Right lobe of liver (tissue), 6 donors: ENCODE results near the gene NR5A2. TPM values are rescaled to one million over a fixed set of nuclear protein-coding genes. Genes with fewer than 3 reads are reported as not detected.
A peak's percentile ranks its signal among the peaks of the same experiment; 100 is the strongest.
"Not testable (repeated sequence)": the region's sequence is repeated elsewhere in the genome, so short reads cannot be mapped to it uniquely, and the experiment has no call there.

ENCODE experiments used
- ATAC-seq, 4 donors: fragments of 200-7000 bp; cut with Tn5 transposase; one replicate each; pipeline ENCODE4 v1.9.1; 2020; ENCODE audit warnings: mild to moderate bottlenecking in 4 of 4, moderate library complexity in 4 of 4
- DNase-seq, 3 donors: peaks; one replicate each; pipeline ENCODE4 v3.0.0-alpha.2; 2020
- H3K27ac ChIP-seq, 3 donors: fragments of 200-600 bp; one replicate each; pipeline ENCODE4 v1.8.0; 2022
- H3K27me3 ChIP-seq, 2 donors: fragments of 200-600 bp; one replicate each; pipeline ENCODE4 v1.8.0; 2022
- H3K36me3 ChIP-seq, 4 donors: fragments of 200-600 bp; sonication (generic) in 1 of 4; one replicate each; pipeline versions ENCODE4 v1.5.1 to v1.8.0; 2017 to 2022; ENCODE audit warnings: control low read depth in 1 of 4
- H3K4me1 ChIP-seq, 4 donors: fragments of 200-600 bp; sonication (generic) in 1 of 4; one replicate each; pipeline versions ENCODE4 v1.5.1 to v1.8.0; 2017 to 2022; ENCODE audit warnings: control low read depth in 1 of 4
- H3K4me3 ChIP-seq, 3 donors: fragments of 200-600 bp; one replicate each; pipeline ENCODE4 v1.8.0; 2022
- H3K9me3 ChIP-seq, 4 donors: fragments of 200-600 bp; sonication (generic) in 1 of 4; one replicate each; pipeline versions ENCODE4 v1.5.1 to v1.8.0; 2017 to 2022; ENCODE audit warnings: control low read depth in 1 of 4
- CTCF ChIP-seq, 4 donors: fragments of 200-600 bp in 3 of 4; fragments of 450-650 bp in 1 of 4; IDR thresholded peaks; one replicate each; pipeline versions ENCODE4 v1.5.1 to v1.8.0; 2016 to 2022; ENCODE audit warnings: antibody characterized with exemption in 4 of 4, mild to moderate bottlenecking in 2 of 4
- POLR2A ChIP-seq: fragments of 450-650 bp; IDR thresholded peaks from one replicate; pipeline ENCODE4 v1.6.1; 2017; ENCODE audit warnings: antibody characterized with exemption, mild to moderate bottlenecking
- WGBS: methylation state at CpG from one replicate; pipeline ENCODE4 v1.1.6; 2018; ENCODE audit warnings: low coverage, low lambda C conversion rate; ENCODE audit not compliant: insufficient coverage; ENCODE audit errors: missing lambda C conversion rate; 5-methylcytosine and 5-hydroxymethylcytosine counted together
- intact Hi-C, 2 donors: fragments of 100-400 bp; cut with DNase I; formaldehyde crosslinking; loops; one replicate each; pipeline versions ENCODE4 v1.11.2 to v1.14.1; 2022
- total RNA-seq, 6 experiments: library from RNA; depleted of rRNA in 2 of 6; stranded (reverse); fragments of >200 nt in 2 of 6; fragmentation: NEBNext Ultra II Directional in 3 of 6; extraction: Animal tissue kit (Norgen Biotek cat#: 25700) in 3 of 6; gene quantifications; one replicate each; pipeline versions ENCODE4 v1.1.0 to v1.2.4, GENCODE V29; 2016 to 2023
- donor health status: DM: no; HTN: yes; CAD: no.
- donor health status: DM: no; HTN: no; CAD: no.
- donor health status: DM: no; HTN: no; CAD: no.
- donor health status: DM: no; HTN: yes; CAD: no.
- donor health status: DM: no; HTN: yes; CAD: no.

The NR5A2 gene
- total RNA-seq, 6 experiments from 2014 or later: 20.4 to 35.0 (median 28.5) TPM

GRCh38 chr1:200182701-200183100 lies 155.2 kb downstream of the NR5A2 start:
- Histone ChIP-seq H3K4me1 (peaks cover 0 to 6% (median 0%) of the 10 kb centered on the region in 4 donors), H3K4me3 (no peak overlapping the region), H3K9me3 (no peaks in the 10 kb centered on the region), H3K36me3 (no peaks in the 10 kb centered on the region), H3K27me3 (no peaks in the 10 kb centered on the region), H3K27ac (no peak overlapping the region)
- DNase-seq: no peak
- no peak for ATAC-seq
- WGBS: 94% methylated on average over 5 of the region's 7 CpGs
- intact Hi-C loops: no loop called here
- TF ChIP-seq POLR2A (no peak), CTCF (IDR thresholded peaks at IDR 0.05) (no peak)

- ATAC-seq (no peak), DNase-seq (no peak)
- Histone ChIP-seq H3K27me3 (no peaks in the 10 kb centered on the region), H3K27ac (peak overlapping the region in 1 of 3 donors; percentile 30), H3K36me3 (no peaks in the 10 kb centered on the region), H3K4me3 (no peak overlapping the region), H3K9me3 (no peaks in the 10 kb centered on the region), H3K4me1 (peaks cover 0 to 6% (median 0%) of the 10 kb centered on the region in 4 donors)
- intact Hi-C loops: no loop called here
- TF ChIP-seq CTCF (IDR thresholded peaks at IDR 0.05): no peak
- TF ChIP-seq POLR2A: no peak
- 73% methylated on average over 2 of the region's 2 CpGs for WGBS
These were observed 156.1 kb downstream of the NR5A2 start for GRCh38 chr1:200183637-200184036.

- Histone ChIP-seq H3K36me3 (no peaks in the 10 kb centered on the region), H3K27ac (peak overlapping the region in 1 of 3 donors; percentile 30), H3K27me3 (no peaks in the 10 kb centered on the region), H3K9me3 (no peaks in the 10 kb centered on the region), H3K4me3 (no peak overlapping the region), H3K4me1 (peaks cover 0 to 6% (median 0%) of the 10 kb centered on the region in 4 donors)
- intact Hi-C loops: no loop called here
- WGBS: 17% methylated on average over 4 of the region's 4 CpGs
- ATAC-seq (peak; percentile 77 to 85 (median 84)), DNase-seq (peak; percentile 82 to 88 (median 84))
- no peak for TF ChIP-seq CTCF (IDR thresholded peaks at IDR 0.05)
- no peak for TF ChIP-seq POLR2A
These were observed 156.7 kb downstream of the NR5A2 start for GRCh38 chr1:200184196-200184595.

- 71% methylated on average over 5 of the region's 8 CpGs for WGBS
- H3K36me3 ChIP-seq, intact Hi-C loops, H3K27ac ChIP-seq, DNase-seq, H3K9me3 ChIP-seq, H3K27me3 ChIP-seq, ATAC-seq, H3K4me1 ChIP-seq, H3K4me3 ChIP-seq: not testable (repeated sequence)
These were observed 157.7 kb downstream of the NR5A2 start for GRCh38 chr1:200185191-200185590.

GRCh38 chr1:200187332-200187731 lies 159.8 kb downstream of the NR5A2 start:
- H3K4me3 ChIP-seq, H3K36me3 ChIP-seq, H3K9me3 ChIP-seq, H3K4me1 ChIP-seq, H3K27me3 ChIP-seq, DNase-seq, intact Hi-C loops, ATAC-seq, H3K27ac ChIP-seq: not testable (repeated sequence)
- 73% methylated on average over 2 of the region's 2 CpGs for WGBS

- H3K4me1 ChIP-seq: no peaks in the 10 kb centered on the region
- no peak for ATAC-seq
- H3K36me3 ChIP-seq: no peaks in the 10 kb centered on the region
These were observed 164.5 kb downstream of the NR5A2 start for GRCh38 chr1:200191993-200192392.

More at GRCh38 chr1:200191993-200192392, 164.5 kb downstream of the NR5A2 start:
- 83% methylated on average over 3 of the region's 3 CpGs for WGBS
- Histone ChIP-seq H3K9me3 (no peaks in the 10 kb centered on the region), H3K4me3 (no peak overlapping the region), H3K27me3 (no peaks in the 10 kb centered on the region), H3K27ac (no peak overlapping the region)
- intact Hi-C loops: no loop called here
- DNase-seq: no peak
- no peak for TF ChIP-seq CTCF (IDR thresholded peaks at IDR 0.05)
- no peak for TF ChIP-seq POLR2A
